Adipose tissue (tissue), 3 donors: Measurements from ENCODE around the gene DCLK2. TPM values are rescaled to one million over a fixed set of nuclear protein-coding genes. Genes with fewer than 3 reads are reported as not detected.
"Not testable (repeated sequence)": the region's sequence is repeated elsewhere in the genome, so short reads cannot be mapped to it uniquely, and the experiment has no call there.

Experiments used
- H3K27ac ChIP-seq: one replicate; pipeline ENCODE4 v1.5.1; 2013; ENCODE audit warnings: low read depth, low read length
- WGBS, 3 donors: extraction: QIAGEN DNeasy Blood & Tissue Kit; methylation state at CpG; one replicate each; pipeline ENCODE4 v1.1.7; 2013; 5-methylcytosine and 5-hydroxymethylcytosine counted together
- polyA plus RNA-seq, 3 donors: library from polyadenylated mRNA; stranded (reverse); fragments of 200-250 nt; gene quantifications; one replicate each; pipeline ENCODE4 v1.2.3, GENCODE V29; 2013
- donor health status: healthy with polysubstance abuse.
- donor health status: Bipolar disorder and iron deficiency.
- donor health status: healthy.

The DCLK2 gene
- polyA plus RNA-seq, 3 donors, result 0.93 to 3.7 (median 2.3) TPM

DNA sequence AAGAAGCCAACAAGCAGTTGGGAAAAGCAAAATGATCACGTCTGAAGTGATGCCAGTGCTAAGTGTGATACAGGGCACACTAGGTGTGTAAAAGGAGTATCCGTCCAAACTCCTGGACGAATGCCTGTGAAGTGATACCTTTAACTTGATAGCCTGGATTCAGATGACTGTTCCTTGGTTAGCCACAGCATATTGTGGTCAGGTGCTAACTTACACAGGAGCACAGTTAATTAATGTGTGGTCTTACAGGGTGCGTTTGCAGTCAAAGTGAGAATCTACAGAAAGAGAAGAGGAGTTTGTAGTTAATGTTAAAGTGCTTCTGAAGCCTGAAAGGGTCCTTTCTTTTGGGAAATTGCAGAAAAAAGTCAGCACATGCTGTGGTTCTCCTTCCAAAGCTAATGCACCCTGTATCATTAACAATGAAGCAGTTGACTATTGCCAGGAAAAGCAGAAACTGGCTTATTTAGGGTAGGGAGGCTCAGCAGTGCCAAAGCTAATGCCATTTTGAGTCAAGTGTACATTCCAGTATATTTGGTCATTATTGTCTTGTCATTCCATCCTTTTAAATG lies 61.1 kb downstream of the DCLK2 start:
- no peak overlapping the region for H3K27ac ChIP-seq
- 84 to 92% (median 90%) methylated on average over 4 of the region's 4 CpGs for WGBS, 3 donors

DNA sequence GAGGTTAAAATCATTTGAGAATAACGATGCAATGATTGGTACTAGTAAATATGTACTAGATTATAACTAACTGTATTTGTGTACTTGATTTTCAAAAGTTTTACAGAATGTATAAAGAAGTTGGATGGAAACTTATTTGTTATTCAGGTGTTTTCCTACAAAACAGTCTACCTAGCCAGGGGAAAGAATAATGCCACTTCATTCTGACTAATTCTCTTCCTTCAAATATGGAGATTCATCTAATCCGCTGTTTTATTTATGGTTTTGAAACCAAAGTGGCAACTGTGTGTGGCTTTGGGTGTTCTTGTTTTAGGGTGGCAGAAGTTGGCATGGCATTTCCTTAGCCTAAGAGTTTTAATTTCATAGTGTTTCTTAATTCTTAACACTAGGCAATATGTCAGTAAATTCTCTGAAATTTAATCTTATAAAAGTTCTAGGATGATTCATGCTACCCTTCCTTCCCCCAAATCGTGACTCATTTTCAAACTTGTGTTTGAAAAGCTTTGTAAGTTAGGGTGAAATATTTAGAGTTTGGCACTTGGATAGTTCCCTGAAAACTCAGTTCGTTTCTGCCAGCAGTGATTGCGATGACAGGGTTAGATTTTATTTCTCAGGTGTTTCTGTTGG lies 62.6 kb downstream of the DCLK2 start:
- no peak overlapping the region for H3K27ac ChIP-seq
- WGBS, 3 donors, result 56 to 82% (median 60%) methylated on average over 5 of the region's 5 CpGs

DNA sequence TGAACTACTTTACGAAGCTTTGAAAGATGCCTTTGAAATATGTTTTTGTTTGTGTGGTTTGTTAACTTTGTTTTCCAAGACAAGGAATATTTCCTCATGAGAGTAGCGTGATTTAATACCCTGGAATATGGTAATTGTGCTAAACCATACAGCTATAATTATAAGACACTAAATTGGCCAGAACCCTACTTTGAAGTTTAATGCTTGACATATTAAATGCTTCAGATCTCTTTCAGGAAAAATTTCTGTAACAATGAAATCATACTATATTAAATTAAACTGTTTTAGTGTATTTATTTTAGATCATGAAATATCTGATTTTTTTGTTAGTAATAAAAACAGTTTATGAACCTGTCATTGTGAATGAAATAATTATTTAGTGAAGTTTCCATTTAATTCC lies 63.5 kb downstream of the DCLK2 start:
- H3K27ac ChIP-seq, result no peak overlapping the region
- WGBS, 3 donors, result 57 to 68% (median 64%) methylated on average over 2 of the region's 2 CpGs

DNA sequence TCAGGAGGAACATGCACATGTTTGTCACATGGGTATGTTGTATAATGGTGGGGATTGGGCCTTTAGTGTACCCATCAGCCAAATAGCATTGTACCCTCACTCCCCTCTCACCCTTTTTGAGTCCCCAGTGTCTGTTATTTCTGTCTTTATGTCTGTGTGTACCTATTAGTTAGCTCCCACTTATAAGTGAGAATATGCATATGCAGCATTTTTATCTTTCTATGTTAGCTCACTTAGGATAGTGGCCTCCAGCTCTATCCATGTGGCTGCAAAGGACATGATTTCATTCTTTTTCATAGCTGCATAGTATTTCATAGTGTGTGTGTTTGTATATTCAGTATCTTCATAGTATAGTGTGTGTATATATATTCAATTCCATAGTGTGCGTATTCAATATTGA lies 64.6 kb downstream of the DCLK2 start:
- WGBS, 3 donors, result 95 to 100% (median 100%) methylated on average over 1 of the region's 1 CpG
- H3K27ac ChIP-seq, result no peak overlapping the region

DNA sequence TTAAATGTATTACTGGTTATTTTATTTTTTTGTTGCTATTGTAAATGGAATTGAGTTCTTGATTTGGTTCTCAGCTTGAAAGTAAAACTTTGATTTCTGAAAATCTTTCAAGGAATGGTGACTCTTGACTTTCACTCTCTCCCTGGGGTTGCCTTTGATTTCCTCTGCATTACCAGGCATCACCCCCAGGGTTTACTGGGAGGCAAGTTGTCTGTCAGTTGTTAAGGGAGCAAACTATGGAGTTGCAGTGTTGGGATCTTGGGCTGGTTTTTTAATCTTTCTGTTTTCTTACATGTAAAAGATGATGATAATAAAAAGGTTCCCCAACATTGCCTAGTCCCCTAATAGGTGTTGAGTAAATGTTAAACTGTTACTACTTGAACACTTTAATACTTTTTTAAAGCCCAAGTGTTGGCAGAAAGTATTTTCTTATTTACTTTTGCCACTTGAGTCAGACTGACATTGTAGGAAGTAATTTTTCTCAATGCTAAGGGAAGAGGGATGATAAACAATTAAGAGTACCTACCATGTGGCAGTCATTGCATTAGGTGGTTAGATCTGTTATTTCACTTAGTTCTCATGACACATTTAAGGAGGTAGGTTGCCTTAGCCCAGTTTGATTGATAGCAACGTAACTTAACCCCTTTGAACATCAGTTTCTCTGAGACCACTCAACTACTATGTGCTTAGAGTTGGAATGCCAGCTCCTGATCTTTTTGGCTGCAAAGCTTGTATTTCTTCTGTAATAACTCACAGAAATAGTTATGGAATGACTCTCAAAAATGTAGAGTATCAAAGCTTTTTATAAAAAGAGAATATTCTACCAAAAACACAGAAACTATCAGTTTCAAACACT lies 67.1 kb downstream of the DCLK2 start:
- 80 to 94% (median 94%) methylated on average over 1 of the region's 1 CpG for WGBS, 3 donors
- no peak overlapping the region for H3K27ac ChIP-seq

DNA sequence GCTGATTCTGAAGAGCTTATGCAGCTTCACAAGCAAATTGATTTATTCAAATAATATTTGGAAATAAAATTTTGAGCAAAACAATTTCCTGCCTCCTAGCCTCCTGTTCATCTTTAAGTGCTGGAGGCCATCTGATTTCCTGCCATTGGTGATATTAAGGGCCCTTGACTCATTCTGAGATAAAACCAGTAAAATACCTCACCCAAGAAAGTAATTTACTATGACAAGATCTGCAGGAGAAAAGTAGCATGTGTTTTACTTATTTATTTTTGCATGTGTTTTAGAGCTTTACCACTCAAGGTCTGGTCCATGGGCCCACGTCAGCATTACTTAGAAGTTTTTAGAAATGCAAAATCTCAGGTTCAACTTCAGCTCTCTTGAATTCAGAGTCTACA lies 67.7 kb downstream of the DCLK2 start:
- 80 to 97% (median 94%) methylated on average over 1 of the region's 1 CpG for WGBS, 3 donors

DNA sequence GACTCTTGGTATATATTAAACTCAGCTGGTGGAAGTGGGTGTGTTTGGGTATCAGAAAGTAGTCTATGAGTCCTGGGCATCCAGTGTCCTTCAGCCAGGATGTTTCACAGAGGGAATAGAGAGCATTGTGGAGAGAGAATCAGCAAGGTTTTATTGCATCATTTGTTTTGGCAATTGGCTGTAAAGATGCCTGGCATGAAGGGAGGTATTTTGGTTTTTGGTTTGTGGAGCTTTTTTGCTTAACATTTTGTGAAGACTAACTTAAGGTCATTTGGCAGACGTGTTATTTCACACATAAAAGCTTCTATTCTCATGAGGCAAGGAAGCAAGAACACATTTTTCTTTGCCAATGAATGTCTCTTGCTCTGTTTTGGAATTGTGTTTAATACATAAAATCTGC lies 71.1 kb downstream of the DCLK2 start:
- H3K27ac ChIP-seq, result no peak overlapping the region
- WGBS, 3 donors, result 55 to 74% (median 56%) methylated on average over 1 of the region's 1 CpG

More for the DNA sequence above, 67.7 kb downstream of the DCLK2 start:
- no peak overlapping the region for H3K27ac ChIP-seq

DNA sequence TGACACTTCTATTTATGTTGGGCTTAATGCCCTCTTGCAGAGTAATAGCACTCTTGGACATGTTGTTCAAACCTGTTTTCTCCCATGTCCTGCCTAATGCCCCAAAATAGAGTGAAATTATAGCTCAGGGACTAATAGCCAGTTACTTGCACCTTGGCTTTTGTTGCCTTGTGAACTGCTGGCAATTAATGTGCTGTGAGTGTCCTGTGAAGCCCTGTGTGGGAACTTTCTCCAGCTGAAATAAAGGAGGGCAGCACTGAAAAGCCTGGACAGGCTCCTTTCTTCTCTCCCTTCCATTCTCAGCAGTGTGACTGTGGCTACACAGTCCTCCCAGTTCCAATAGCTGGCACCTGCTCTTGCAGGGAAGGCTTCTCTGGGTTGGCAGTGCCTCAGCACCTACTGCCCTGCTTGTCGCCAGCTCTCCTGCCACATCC lies 72.4 kb downstream of the DCLK2 start:
- no peak overlapping the region for H3K27ac ChIP-seq
- 78 to 91% (median 81%) methylated on average over 1 of the region's 1 CpG for WGBS, 3 donors

DNA sequence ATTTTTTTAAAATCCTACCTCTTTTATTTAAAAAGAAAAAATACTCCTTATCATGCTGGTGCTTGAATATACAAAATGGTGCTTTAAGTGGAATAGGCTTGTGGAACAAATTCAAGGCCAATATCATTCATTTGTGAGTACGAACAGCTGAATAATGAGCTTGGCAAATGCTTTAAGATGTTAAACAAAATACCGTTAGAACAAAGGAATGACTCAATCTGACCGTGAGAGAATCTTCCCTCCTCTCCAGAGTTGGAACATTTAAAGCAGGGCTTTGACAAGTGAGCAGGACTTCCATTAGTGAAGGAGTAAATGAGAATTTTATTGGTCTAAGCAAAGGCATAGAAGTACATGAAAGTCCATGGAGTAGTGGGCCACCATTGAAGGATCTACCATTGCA lies 74.5 kb downstream of the DCLK2 start:
- no peak overlapping the region for H3K27ac ChIP-seq
- WGBS, 3 donors, result 24 to 61% (median 58%) methylated on average over 3 of the region's 3 CpGs

DNA sequence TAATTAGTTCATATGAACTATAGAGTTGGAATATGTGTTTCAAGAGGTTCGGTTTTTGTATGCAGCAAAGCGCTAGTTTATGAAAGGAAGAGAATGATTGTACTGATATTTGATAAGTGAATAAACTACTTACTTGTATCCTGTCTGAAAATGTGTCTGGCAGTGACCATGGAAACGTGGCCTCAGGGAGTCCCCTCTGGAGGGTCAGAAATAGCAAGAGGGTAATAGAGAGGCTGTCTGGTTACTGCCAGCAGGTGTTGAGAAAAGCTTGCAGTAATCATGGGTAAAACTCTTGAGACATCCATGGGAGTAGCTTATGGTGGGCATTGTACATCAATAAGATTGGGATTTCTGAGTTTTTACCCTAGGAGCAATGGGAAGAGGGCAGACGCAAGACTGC lies 77.1 kb downstream of the DCLK2 start:
- WGBS, 3 donors, result 79 to 91% (median 90%) methylated on average over 4 of the region's 4 CpGs
- no peak overlapping the region for H3K27ac ChIP-seq

DNA sequence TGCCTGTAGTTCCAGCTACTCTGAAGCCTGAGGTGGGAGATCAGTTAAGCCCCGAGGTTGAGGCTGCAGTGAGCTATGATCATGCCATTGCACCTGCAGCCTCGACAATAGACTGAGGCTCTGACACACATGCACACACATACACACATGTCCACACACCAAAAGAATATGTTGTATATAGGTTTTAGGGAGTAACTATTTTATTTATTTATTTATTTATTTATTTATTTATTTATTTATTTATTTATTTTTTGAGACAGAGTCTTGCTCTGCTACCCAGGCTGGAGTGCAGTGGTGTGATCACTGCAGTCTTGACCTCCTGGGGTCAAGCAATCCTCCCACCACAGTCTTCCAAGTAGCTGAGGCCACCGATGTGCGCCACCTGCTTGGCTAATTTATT lies 78.3 kb downstream of the DCLK2 start:
- 96 to 100% (median 98%) methylated on average over 4 of the region's 4 CpGs for WGBS, 3 donors
- no peak overlapping the region for H3K27ac ChIP-seq

DNA sequence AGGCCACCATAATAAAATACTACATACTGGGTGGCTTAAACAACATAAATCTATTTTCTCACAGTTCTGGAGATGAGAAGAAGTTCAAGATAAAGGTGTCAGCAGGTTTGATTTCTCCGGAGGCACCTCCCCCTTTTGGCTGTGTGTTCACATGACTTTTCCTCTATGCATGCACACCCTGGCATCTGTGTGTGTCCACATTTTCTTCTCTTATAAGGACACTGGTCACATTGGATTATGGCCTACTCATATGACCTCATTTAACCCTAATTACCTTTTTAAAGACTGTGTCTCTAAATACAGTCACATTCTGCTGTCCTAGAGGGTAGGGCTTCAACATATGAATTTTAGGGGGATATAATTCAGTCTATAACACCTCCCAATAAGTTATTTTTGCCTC lies 79.8 kb downstream of the DCLK2 start:
- 86 to 100% (median 96%) methylated on average over 1 of the region's 1 CpG for WGBS, 3 donors
- H3K27ac ChIP-seq, result no peak overlapping the region

DNA sequence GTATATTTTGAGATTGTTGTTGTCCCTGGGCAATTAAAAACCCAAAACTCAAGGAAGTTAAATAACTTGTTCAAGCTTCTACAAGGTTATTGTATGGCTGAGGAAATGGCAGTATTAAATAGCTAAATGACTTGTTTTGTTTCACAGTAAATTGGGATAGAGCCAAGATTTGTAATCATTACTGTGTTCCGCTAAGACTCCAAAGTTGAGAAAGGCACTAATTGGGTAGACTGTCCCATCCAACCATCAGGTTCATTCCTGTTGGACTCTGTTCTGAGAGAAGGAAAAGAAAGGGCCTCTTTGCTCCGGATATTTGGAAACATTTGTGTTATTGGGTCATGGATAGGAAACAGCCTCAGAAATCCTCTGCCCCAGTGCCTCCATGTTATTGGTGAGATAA lies 82.2 kb downstream of the DCLK2 start:
- no peak overlapping the region for H3K27ac ChIP-seq
- WGBS, 3 donors, result 50 to 74% (median 65%) methylated on average over 2 of the region's 2 CpGs

DNA sequence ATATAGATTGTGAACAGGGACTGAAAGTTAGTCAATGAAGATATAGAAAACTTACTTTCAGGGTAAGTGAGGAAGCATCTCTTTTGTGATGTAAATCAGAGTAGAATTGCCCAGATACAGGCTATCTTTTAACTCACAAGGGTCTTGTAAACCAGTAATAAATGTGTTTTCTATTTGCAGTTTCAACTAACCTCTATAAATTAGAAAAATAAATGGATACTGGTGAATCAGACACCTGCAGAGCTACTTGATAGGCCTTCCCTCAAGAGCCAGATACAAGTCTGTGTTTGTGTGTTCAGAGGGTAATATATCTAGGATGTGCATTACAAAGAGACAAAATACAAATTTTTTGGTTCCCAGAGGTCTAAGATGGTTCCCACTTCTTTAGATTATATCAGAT lies 82.9 kb downstream of the DCLK2 start:
- no peak overlapping the region for H3K27ac ChIP-seq

DNA sequence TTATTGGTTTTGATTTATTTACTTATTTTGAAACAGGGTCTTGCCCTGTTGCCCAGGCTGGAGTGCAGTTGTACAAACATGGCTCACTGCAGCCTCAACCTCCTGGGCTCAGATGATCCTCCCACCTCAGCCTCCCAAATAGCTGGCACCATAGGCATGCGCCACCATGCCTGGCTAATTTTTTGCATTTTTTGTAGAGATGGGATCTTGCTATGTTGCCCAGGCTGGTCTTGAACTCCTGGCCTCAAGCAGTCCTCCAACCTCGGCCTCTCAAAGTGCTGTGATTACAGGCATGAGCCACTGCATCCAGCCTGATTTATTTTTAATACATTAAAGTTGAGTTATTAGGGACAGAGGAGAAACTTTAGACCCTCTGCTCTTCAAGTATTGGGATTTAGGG lies 83.8 kb downstream of the DCLK2 start:
- 93 to 100% (median 98%) methylated on average over 2 of the region's 2 CpGs for WGBS, 3 donors
- H3K27ac ChIP-seq, result not testable (repeated sequence)

DNA sequence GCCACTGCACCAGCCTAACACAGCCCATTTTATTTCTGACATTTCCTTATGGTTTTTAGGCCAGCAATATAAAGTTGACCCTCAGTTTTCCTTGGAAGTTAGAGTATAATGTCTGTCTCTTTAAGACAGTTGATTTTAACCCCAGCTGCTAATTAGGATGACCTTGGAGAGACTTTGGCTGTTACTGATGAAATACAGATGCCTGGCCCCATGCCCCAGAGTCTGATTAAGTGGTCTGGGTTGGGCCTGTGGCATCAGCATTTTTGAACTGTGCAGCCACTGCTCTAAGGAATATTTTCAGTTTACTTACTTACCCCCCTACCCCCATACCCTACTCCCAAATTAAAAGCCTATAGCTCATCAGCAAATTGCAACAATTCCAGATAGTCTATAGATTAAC lies 85.8 kb downstream of the DCLK2 start:
- H3K27ac ChIP-seq, result no peak overlapping the region

DNA sequence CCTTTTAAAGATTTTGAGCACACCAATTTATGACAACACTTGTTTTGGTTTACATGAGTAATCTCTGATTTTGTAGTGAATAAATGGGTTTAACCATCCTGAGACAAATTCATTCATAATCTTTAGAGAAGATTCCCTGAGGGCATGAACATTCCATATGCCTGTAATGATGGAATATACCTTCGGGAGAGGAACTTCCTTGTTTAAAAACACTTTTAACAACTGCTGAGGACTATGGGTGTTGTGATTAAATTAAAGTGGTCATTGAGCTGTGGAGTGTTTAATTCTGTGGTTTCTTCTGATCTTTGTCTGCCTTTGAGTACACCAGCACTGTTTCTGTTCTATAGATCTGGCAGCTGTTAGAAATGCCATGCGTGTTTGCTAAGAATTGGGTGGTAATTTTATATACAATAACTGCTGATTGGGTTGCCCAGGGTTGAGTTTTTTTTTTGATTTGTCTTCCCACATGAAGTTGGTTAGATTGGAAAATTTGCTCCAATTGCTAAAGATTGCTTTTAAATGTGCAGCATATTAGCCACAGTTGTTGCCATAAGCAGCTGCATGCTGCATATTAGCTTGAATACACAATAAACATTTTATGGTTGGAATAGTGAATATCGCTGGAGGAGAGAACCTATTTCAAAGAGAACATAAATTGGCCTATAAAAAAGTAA lies 86.8 kb downstream of the DCLK2 start:
- H3K27ac ChIP-seq, result no peak overlapping the region
- WGBS, 3 donors, result 89 to 93% (median 91%) methylated on average over 3 of the region's 3 CpGs

DNA sequence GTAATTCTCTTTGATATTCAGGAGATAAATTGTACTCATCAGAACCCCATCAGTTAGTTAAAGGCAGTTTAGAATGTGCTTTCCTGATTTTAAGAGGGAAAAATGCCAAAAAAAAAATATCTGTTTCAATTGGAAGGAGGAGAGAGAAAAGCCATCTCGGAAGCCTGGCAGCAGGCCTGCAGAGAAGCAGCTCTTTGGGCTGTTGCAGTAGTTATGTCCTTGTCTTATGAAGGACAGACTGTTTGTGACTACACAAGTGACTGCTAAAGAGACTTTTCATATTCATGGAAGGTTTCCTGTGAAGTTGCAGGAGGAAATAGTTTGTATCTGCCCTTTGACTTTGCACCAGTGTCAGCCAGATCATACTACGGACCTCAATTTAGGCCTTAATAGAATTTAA lies 88.8 kb downstream of the DCLK2 start:
- no peak overlapping the region for H3K27ac ChIP-seq
- 60 to 75% (median 66%) methylated on average over 2 of the region's 2 CpGs for WGBS, 3 donors

DNA sequence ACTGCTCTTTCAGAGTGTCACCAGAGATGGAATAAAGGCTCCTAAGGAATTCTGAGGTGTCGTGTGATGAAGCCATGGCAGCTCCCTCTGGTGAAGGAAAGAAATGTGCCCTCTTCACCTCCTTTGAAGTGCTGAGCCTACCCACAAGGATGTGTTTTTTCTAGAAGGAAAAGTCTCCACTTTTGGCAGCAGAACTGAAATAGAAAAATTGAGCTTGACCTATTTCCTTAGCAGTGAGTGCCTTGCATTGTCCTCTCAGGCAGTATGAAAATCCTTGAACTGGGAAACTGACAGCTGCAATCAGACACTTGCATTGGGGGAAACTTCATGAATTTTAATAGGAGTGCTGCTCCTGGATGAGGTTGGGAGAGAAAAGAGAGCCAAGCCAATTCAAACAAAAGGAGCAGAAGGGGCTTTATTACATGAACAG lies 95.2 kb downstream of the DCLK2 start:
- 65 to 75% (median 67%) methylated on average over 1 of the region's 1 CpG for WGBS, 3 donors
- no peak overlapping the region for H3K27ac ChIP-seq
